DMS114 treated with DMSO at 0.1 percent for 48 hours (cell line): Measurements from ENCODE around the gene EHBP1L1.
"Not testable (repeated sequence)": the region's sequence is repeated elsewhere in the genome, so short reads cannot be mapped to it uniquely, and the experiment has no call there.

Experiments
- DNase-seq: peaks from one replicate; lab custom pipeline; 2025; ENCODE audit not compliant: unreplicated experiment; lab: John Stamatoyannopoulos, UW

The EHBP1L1 gene

DNA sequence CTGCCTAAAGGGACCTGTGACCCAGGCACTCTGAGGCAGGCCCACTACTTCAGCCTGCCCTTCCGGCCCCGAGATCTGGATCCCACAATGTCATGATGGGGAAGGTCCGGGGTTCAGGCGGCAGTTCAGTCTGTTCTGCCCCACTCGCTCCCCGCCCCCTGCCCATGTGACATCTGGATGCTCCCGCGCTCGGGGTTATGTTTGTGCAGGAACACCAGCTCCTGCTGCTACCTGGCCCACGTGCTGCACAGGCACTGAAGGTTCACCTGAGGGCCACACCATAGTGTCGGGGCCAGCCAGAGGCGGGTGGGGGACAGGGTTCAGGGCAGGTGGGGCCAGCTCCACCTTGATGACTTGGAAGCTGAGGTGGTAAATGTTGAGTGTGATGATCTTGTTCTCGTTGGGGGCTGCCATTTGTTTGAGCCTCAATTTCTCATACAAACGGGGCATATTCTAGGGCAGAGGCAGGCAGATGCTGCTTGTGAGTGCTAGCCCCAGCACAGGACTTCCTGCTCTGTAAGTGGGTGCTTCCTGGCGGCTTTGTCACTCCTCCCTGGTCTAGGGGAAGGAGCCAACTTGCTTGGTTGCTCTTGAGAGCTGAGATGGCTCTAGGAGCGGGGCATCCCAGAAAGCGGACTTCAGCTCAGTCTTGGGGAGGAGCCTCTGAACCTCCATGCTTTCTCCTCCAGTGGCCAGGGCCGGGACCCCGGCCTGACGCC is 57.7 kb downstream of the EHBP1L1 start:
- no peak for DNase-seq

- DNase-seq = no peak
Measured at GRCh38 chr11:65634109-65634436, 58.2 kb downstream of the EHBP1L1 start.

DNA sequence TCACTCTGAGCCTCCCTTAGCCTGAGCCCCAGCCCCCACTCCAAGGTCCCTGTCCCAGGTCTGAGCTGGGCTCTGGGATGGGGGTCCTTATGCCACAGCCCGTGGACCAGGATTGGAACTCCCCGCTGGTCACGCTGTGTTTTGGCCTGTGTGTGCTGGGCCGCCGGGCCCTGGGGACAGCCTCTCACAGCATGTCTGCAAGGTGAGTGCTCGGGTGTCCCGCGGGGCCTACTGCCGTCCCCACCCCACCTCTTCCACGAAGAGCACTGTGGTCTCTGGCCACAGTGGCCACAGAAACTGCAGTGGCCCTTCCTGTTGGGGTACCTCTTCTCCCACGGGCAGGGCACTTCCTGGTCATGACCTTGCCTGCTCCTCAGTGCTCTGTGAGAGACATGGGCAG is 58.6 kb downstream of the EHBP1L1 start:
- no peak for DNase-seq

DNA sequence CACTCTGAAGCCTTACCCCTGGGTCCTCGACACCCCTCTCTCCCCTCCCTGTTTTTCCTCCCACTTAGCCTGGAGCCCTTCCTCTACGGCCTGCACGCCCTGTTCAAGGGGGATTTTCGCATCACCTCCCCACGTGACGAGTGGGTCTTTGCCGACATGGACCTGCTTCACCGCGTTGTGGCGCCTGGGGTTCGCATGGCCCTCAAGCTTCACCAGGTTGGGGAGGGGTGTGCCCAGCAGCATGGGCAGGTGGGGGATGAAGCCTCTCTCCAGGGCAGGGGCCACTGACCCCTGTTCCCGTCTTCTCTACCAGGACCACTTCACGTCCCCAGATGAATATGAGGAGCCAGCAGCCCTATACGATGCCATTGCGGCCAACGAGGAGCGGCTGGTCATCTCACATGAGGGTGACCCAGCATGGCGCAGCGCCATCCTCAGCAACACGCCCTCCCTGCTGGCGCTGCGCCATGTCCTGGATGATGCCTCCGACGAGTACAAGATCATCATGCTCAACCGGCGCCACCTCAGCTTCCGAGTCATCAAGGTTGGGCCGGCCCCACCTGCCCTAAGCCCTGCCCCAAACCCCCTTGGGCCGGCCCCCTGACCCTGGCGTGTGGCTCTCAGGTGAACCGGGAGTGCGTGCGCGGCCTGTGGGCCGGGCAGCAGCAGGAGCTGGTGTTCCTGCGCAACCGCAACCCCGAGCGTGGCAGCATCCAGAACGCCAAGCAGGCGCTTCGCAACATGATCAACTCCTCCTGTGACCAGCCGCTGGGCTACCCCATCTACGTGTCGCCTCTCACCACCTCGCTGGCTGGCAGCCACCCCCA is 59.3 kb downstream of the EHBP1L1 start:
- DNase-seq = no peak

DNA sequence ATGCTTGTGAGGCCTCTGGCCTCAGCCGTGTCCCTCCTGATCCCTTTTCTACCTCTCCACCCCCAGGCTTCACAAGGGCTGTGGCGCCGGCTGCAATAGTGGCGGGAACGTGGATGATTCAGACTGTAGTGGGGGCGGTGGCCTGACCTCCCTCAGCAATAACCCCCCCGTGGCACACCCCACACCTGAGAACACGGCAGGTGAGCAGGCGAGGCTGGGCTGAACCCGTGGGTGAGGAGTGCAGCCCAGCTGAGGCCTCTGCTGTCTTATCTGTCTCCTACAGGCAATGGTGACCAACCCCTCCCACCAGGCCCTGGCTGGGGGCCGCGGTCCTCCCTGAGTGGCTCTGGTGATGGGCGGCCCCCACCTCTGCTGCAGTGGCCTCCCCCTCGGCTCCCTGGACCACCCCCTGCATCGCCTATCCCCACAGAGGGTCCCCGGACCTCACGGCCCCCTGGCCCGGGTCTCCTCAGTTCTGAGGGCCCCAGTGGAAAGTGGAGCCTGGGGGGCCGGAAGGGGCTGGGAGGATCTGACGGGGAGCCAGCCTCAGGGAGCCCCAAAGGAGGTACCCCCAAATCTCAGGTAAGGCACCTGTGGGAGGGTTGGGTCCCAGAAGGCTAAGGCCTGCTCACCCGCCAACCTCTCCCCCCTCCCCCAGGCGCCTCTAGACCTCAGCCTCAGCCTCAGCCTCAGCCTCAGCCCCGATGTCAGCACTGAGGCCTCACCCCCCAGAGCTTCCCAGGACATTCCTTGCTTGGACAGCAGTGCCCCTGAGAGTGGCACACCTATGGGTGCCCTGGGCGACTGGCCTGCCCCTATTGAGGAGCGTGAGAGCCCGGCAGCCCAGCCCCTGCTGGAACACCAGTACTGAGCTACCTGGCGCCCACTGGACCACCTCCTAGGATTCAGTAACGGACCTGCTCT is 60.5 kb downstream of the EHBP1L1 start:
- no peak for DNase-seq

- DNase-seq = no peak
Measured at GRCh38 chr11:65637032-65637557, 61.2 kb downstream of the EHBP1L1 start.

DNA sequence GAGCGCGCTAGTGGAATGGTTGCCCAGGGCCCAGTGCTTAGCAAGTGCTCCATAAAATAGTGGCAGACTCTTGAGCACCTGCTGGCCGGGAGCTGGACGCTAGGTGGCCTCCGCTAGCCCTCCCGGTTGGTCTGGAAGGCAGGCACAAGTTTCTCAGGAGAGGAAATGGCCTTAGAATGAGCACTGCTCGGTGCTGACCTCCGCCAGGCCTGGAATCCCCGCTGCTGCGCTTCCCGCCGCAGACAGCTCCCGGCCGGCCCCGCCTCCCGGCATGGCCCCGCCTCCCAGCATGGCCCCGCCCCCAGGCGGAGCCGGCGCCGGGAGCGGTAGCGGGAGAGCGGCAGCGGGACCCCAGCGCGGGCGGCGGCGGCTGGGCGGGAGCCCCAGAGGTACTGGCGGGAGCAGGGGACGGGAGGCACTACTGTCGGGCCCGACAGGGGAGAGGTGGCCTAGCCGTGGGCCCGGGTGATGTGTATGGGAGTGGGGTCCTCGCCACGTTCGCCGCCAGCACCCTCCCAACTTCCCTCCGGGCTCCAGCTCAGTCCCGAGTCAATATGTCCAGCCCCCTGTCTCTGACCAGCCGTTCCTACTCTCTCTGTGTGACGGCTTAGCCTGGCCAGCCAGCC is 62.1 kb downstream of the EHBP1L1 start, which contains the start of gene SIPA1:
TSS of gene SIPA1 (plus strand) at position 308 of the 626 bp plus-strand sequence. CDS start 2,821 bp downstream, outside the sequence.
- peak; percentile 56 for DNase-seq

GRCh38 chr11:65639228-65639597 is 63.4 kb downstream of the EHBP1L1 start:
- DNase-seq = not testable (repeated sequence)

- DNase-seq = no peak
Measured at GRCh38 chr11:65639623-65640482, 64.0 kb downstream of the EHBP1L1 start.

DNA sequence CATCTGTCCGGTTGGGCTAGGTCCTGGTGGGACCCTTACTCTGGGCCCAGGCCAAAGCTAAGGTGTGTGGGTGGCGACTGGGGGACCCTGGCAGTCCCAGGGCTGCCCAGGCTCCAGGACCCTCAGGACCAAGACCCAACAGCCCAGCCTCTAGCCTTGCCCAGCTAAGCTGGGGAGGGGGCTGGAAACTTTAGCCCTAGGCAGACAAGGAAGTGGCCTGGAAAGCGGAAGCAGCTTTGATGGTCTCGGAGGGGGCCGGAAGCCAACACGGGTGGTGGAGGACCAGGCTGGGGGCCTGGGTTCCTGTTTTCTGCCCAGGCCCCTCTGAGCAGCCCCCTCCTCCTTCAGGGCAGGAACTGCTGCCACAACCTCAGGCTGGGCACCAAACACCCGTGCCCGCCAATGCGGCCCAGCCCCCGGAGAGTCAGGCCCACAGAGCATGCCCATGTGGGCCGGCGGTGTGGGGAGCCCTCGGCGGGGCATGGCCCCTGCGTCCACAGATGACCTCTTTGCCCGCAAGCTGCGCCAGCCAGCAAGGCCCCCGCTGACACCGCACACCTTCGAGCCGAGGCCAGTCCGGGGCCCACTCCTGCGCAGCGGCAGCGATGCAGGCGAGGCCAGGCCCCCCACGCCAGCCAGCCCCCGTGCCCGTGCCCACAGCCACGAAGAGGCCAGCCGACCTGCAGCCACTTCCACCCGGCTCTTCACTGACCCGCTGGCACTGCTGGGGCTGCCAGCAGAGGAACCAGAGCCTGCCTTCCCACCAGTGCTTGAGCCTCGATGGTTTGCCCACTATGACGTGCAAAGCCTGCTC is 64.8 kb downstream of the EHBP1L1 start:
- no peak for DNase-seq

GRCh38 chr11:65641297-65642013 is 65.6 kb downstream of the EHBP1L1 start:
- DNase-seq = no peak
